ENCODE measurements around the gene IGFL1. TPM values are rescaled to one million over a fixed set of nuclear protein-coding genes. Genes with fewer than 3 reads are reported as not detected.
A peak's percentile ranks its signal among the peaks of the same experiment; 100 is the strongest.
"Not testable (repeated sequence)": the region's sequence is repeated elsewhere in the genome, so short reads cannot be mapped to it uniquely, and the experiment has no call there.

IGFL1 gene
- 1 to 10 TPM in 1 of 8 experiments, not detected in 7; 1.8 TPM for total RNA-seq

- no peaks in the 10 kb centered on the region for H3K4me1 ChIP-seq (replicated peaks in 1 of 2)
- in situ Hi-C loops (cut with MboI; ENCODE audit: low pct_unique_long_range_greater_than_20kb in 2 of 9, low sequenced_read_pairs in 9 of 9, unreplicated experiment in 9 of 9): no loop called here
- WGBS, 10 experiments: 23 to 55% (median 43%) methylated on average over 2 to 6 of the region's 6 CpGs; no CpG with 5 or more reads in 4 of the 10 experiments
- peak in 1 of 8 experiments; percentile 50 for ATAC-seq (replicated peaks in 6 of 8)
- H3K27ac ChIP-seq: no peak within 1 kb of the TSS
- no peak within 1 kb of the TSS for H3K4me3 ChIP-seq
These were observed at the start of gene IGFL1 for GRCh38 chr19:46229442-46229841. Gene IGFL1 (plus strand): TSS chr19:46229742. CDS start chr19:46229775, 33 bp downstream.

DNA sequence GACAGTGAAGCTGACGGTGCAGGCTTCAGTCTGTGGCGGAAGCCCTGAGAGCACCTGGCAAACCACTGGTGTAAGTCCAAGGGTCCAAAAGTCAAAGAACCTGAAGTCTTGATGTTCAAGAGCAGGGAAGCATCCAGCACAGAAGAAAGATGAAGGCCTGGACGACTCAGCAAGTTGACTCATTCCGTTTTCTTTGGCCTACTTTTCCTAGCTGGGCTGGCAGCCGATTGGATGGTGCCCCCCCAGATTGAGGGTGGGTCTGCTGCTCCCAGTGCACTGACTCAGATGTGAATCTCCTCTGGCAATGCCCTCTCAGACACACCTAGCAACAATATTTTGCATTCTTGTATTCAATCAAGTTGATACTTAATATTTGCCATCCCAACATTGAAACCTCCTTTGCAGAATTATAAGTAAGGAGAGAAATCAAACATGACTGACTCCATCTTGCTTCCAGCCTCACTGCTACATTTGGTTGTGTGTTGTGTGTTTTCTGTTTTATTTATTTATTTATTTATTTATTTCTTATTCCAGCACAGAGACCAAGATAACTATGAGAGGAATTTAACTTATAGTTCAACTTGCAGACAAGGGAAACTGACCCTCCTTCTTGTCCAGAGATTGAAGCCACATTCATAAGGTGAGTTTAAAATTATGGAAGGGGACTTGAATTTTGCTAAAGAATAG is 48.7 kb upstream of the IGFL1 start:
- 5 to 87% (median 53%) methylated on average over 1 to 3 of the region's 5 CpGs; no CpG with 5 or more reads in 3 of the 10 experiments for WGBS, 10 experiments
- ATAC-seq (replicated peaks in 6 of 8): peak in 2 of 8 experiments; percentile 13 to 14
- H3K4me1 ChIP-seq (replicated peaks in 1 of 2): peaks cover 0 to 3% of the 10 kb centered on the region in 2 donors
- in situ Hi-C loops (cut with MboI; ENCODE audit: low pct_unique_long_range_greater_than_20kb in 2 of 9, low sequenced_read_pairs in 9 of 9, unreplicated experiment in 9 of 9): loop anchor here in 3 of 9 experiments (25.0 kb wide), 1 partner anchor 94 kb away; no protein-coding TSS in a partner anchor
- H3K27ac ChIP-seq: no peak overlapping the region
- H3K4me3 ChIP-seq: no peak overlapping the region

- no peak overlapping the region for H3K27ac ChIP-seq
- H3K4me1 ChIP-seq (replicated peaks in 1 of 2): peaks cover 0 to 3% of the 10 kb centered on the region in 2 donors
- ATAC-seq (replicated peaks in 6 of 8): peak in 2 of 8 experiments; percentile 11 to 48
- H3K4me3 ChIP-seq: no peak overlapping the region
- in situ Hi-C loops (cut with MboI; ENCODE audit: low pct_unique_long_range_greater_than_20kb in 2 of 9, low sequenced_read_pairs in 9 of 9, unreplicated experiment in 9 of 9): loop anchor here in 3 of 9 experiments (25.0 kb wide), 1 partner anchor 94 kb away; no protein-coding TSS in a partner anchor
- 48 to 100% (median 77%) methylated on average over 1 to 5 of the region's 6 CpGs; no CpG with 5 or more reads in 2 of the 10 experiments for WGBS, 10 experiments
These were observed 48.2 kb upstream of the IGFL1 start for GRCh38 chr19:46181388-46181779.

DNA sequence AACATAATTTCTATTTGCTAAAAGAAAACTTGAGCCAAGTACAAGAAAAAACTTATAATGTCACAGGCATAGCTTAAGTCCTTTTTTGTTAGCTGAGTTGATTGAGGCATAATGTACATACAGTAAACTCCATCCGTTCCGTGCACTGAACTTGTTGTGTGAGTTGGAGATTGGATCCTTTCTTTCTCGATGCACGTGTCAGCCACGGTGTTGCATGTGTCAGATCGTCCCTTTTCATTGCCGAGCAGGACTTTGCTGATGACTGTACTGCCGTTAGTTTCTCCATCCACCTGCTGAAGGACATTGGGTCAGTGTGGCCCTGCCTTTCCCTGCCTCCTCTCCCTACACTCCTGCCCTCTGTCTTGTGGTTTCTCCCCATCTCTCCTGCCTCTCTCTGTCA is 47.1 kb upstream of the IGFL1 start:
- no peak overlapping the region for H3K4me3 ChIP-seq
- H3K4me1 ChIP-seq (replicated peaks in 1 of 2): peaks cover 0 to 3% of the 10 kb centered on the region in 2 donors
- no peak for ATAC-seq (replicated peaks in 6 of 8)
- WGBS, 10 experiments: 76 to 98% (median 82%) methylated on average over 2 to 8 of the region's 8 CpGs; no CpG with 5 or more reads in 1 of the 10 experiments
- in situ Hi-C loops (cut with MboI; ENCODE audit: low pct_unique_long_range_greater_than_20kb in 2 of 9, low sequenced_read_pairs in 9 of 9, unreplicated experiment in 9 of 9): loop anchor here in 3 of 9 experiments (25.0 kb wide), 1 partner anchor 95 kb away; no protein-coding TSS in a partner anchor
- H3K27ac ChIP-seq: no peak overlapping the region

DNA sequence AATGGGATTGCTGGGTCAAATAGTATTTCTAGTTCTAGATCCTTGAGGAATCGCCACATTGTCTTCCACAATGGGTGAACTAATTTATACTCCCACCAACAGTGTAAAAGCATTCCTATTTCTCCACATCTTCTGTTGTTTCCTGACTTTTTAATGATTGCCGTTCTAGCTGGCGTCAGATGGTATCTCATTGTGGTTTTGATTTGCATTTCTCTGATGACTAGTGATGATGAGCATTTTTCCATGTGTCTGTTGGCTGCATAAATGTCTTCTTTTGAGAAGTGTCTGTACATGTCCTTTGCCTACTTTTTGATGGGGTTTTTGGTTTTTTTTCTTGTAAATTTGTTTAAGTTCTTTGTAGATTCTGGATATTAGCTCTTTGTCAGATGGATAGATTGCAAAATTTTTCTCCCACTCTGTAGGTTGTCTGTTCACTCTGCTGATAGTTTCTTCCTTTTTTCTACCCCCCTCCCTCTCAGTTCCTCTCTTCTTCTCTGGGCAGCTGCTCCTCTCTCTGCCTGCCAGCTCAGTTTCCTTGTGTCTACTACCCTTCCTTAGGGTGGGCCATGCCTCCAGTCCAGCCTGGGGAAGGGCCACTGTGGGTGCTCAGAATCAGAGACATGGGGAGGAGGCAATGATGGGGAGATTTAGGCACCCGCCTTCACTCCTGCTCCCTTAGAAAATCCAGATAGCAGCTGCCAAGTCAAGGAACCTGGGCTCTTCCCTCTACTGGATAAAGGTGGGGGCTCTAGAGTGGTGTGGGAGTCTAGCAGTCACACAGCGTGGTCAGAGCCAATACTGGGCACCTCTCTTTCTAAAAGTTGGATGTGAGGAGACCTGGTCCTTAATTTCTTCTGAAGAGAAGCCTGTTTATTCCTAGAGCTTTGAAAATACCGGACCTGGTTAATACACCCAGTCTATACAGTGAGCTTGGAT is 44.5 kb upstream of the IGFL1 start:
- H3K27ac ChIP-seq; H3K4me3 ChIP-seq; H3K4me1 ChIP-seq (replicated peaks in 1 of 2): not testable (repeated sequence)
- WGBS, 10 experiments: 0 to 100% (median 86%) methylated on average over 1 to 4 of the region's 6 CpGs; no CpG with 5 or more reads in 1 of the 10 experiments
- in situ Hi-C loops (cut with MboI; ENCODE audit: low pct_unique_long_range_greater_than_20kb in 2 of 9, low sequenced_read_pairs in 9 of 9, unreplicated experiment in 9 of 9): loop anchor here in 4 of 9 experiments (5.0 to 25.0 kb wide), 2 partner anchors 98 to 103 kb away; no protein-coding TSS in a partner anchor
- ATAC-seq (replicated peaks in 6 of 8): peak in 2 of 8 experiments; percentile 64 to 67

DNA sequence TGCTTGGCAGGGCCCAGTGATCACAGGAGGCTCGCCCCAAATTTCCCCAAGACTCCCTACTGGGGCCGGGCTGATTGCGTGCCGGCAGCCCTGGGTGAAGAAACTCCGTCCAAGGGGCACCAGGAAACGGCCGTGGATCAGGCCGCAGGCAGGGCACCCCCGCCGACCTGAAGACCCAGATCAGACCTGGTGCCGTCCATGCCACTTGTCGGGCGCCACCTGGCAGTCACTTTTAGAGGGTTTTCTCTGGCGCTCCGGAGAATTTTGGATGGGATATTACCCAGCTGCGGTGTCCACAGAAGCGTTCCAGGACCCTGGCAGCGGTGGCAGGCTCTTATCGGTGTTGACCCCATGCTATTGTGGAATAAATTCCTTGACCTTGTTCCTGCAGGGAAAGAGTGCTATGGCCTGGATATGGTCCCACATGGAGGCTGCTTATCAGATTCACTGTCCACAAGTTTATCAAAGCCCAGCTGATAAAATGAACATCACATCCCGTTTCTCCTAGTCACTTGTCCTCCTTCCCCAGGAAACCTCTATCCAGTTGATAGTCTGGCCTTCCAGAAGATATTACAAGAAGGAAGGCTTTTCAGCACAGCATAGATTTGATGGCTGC is 43.3 kb upstream of the IGFL1 start:
- ATAC-seq (replicated peaks in 6 of 8): no peak
- H3K27ac ChIP-seq: no peak overlapping the region
- in situ Hi-C loops (cut with MboI; ENCODE audit: low pct_unique_long_range_greater_than_20kb in 2 of 9, low sequenced_read_pairs in 9 of 9, unreplicated experiment in 9 of 9): loop anchor here in 4 of 9 experiments (5.0 to 25.0 kb wide), 2 partner anchors 99 to 104 kb away; no protein-coding TSS in a partner anchor
- H3K4me3 ChIP-seq: no peak overlapping the region
- H3K4me1 ChIP-seq (replicated peaks in 1 of 2): peaks cover 0 to 3% of the 10 kb centered on the region in 2 donors
- 90 to 100% (median 97%) methylated on average over 4 to 13 of the region's 20 CpGs; no CpG with 5 or more reads in 3 of the 10 experiments for WGBS, 10 experiments

GRCh38 chr19:46186717-46187101 is 42.8 kb upstream of the IGFL1 start:
- in situ Hi-C loops (cut with MboI; ENCODE audit: low pct_unique_long_range_greater_than_20kb in 2 of 9, low sequenced_read_pairs in 9 of 9, unreplicated experiment in 9 of 9): loop anchor here in 4 of 9 experiments (5.0 to 25.0 kb wide), 2 partner anchors 99 to 104 kb away; no protein-coding TSS in a partner anchor
- Histone ChIP-seq H3K4me3 (no peak overlapping the region), H3K4me1 (replicated peaks in 1 of 2) (no peaks in the 10 kb centered on the region), H3K27ac (no peak overlapping the region)
- no peak for ATAC-seq (replicated peaks in 6 of 8)
- 57 to 83% (median 73%) methylated on average over 2 to 5 of the region's 5 CpGs; no CpG with 5 or more reads in 4 of the 10 experiments for WGBS, 10 experiments

- ATAC-seq (replicated peaks in 6 of 8): no peak
- Histone ChIP-seq H3K4me3 (no peak overlapping the region), H3K27ac (no peak overlapping the region), H3K4me1 (replicated peaks in 1 of 2) (peaks cover 0 to 8% of the 10 kb centered on the region in 2 donors)
- WGBS, 10 experiments: 8 to 100% (median 61%) methylated on average over 2 to 4 of the region's 8 CpGs; no CpG with 5 or more reads in 2 of the 10 experiments
- in situ Hi-C loops (cut with MboI; ENCODE audit: low pct_unique_long_range_greater_than_20kb in 2 of 9, low sequenced_read_pairs in 9 of 9, unreplicated experiment in 9 of 9): loop anchor here in 4 of 9 experiments (5.0 to 25.0 kb wide), 2 partner anchors 103 to 108 kb away; no protein-coding TSS in a partner anchor
These were observed 39.3 kb upstream of the IGFL1 start for GRCh38 chr19:46189971-46190888.

DNA sequence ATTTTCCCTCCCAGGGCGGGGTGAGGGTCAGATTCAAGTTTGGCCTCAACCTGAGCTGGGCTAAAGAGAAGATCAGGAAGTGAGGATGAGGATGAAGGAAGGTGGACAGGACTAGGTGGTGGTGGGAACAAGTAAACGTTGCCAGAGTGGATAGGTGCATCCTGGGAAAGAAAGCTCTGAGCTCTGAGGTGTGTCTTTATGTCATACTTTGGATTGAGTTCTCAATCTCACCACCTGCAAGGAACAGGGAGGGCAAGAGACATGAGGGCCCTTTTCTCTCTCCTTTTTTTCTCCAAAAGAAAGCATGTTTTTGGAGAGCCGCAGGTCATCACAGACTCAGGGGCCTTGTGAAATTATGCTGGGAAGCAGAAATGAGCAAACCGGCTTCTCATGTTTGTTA is 38.2 kb upstream of the IGFL1 start:
- in situ Hi-C loops (cut with MboI; ENCODE audit: low pct_unique_long_range_greater_than_20kb in 2 of 9, low sequenced_read_pairs in 9 of 9, unreplicated experiment in 9 of 9): loop anchor here in 3 of 9 experiments (25.0 kb wide), 1 partner anchor 104 kb away; no protein-coding TSS in a partner anchor
- H3K27ac ChIP-seq: no peak overlapping the region
- WGBS, 10 experiments: 63 to 100% (median 89%) methylated on average over 1 to 4 of the region's 4 CpGs; no CpG with 5 or more reads in 1 of the 10 experiments

DNA sequence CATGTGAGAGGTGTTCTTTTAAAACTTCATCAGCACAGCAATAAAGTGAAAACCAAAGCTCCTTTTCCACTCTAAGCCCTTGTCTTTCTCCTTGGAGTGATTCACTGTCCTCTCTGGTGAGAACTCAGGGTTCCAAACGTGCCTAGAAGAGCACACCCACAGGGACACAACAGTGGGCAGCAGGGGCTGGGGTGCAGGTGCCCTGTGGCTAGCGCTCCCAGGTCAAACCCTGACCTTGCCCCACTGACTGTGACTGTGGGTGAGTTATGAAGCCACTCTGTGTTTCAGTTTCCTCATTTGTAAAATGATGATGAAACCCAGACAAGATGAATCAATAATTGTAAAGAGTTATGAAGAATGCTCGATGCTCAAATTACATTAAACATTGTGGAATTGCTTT is 37.6 kb upstream of the IGFL1 start:
- peaks cover 0 to 8% of the 10 kb centered on the region in 2 donors for H3K4me1 ChIP-seq (replicated peaks in 1 of 2)
- ATAC-seq (replicated peaks in 6 of 8): no peak
- no peak overlapping the region for H3K4me3 ChIP-seq
- WGBS, 10 experiments: 13 to 86% (median 42%) methylated on average over 1 to 3 of the region's 3 CpGs; no CpG with 5 or more reads in 2 of the 10 experiments
- in situ Hi-C loops (cut with MboI; ENCODE audit: low pct_unique_long_range_greater_than_20kb in 2 of 9, low sequenced_read_pairs in 9 of 9, unreplicated experiment in 9 of 9): loop anchor here in 3 of 9 experiments (25.0 kb wide), 1 partner anchor 105 kb away; no protein-coding TSS in a partner anchor
- H3K27ac ChIP-seq: no peak overlapping the region

More for the DNA sequence above, 38.2 kb upstream of the IGFL1 start:
- ATAC-seq (replicated peaks in 6 of 8): no peak
- no peak overlapping the region for H3K4me3 ChIP-seq
- H3K4me1 ChIP-seq (replicated peaks in 1 of 2): peaks cover 0 to 8% of the 10 kb centered on the region in 2 donors

DNA sequence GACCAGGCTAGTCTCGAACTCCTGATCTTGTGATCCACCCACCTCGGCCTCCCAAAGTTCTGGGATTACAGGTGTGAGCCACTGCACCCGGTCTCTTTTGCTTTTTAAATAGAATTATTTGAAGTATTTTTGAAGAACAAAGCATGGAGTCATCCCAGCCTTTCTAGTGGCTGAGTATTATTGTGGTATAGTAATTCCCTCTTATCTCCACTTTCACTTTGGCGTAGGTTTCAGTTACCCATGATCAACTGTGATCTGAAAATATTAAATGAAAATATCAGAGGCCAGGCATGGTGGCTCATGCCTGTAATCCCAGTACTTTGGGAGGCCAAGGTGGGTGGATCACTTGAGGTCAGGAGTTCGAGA is 36.9 kb upstream of the IGFL1 start:
- H3K4me1 ChIP-seq (replicated peaks in 1 of 2); H3K4me3 ChIP-seq; ATAC-seq (replicated peaks in 6 of 8); H3K27ac ChIP-seq: not testable (repeated sequence)
- WGBS, 10 experiments: 0 to 93% (median 80%) methylated on average over 1 to 5 of the region's 5 CpGs; no CpG with 5 or more reads in 3 of the 10 experiments
- in situ Hi-C loops (cut with MboI; ENCODE audit: low pct_unique_long_range_greater_than_20kb in 2 of 9, low sequenced_read_pairs in 9 of 9, unreplicated experiment in 9 of 9): loop anchor here in 3 of 9 experiments (25.0 kb wide), 1 partner anchor 105 kb away; no protein-coding TSS in a partner anchor

Data from motor neuron (in vitro differentiated cells).